Hematopoietic multipotent progenitor cell treated with erythropoietin and hydrocortisone succinate and interleukin-3 and kit ligand, for 8 days (in vitro differentiated cells): ENCODE results near the gene IRF2.
"Not testable (repeated sequence)": the region's sequence is repeated elsewhere in the genome, so short reads cannot be mapped to it uniquely, and the experiment has no call there.

Experiments
- DNase-seq: peaks from one replicate; pipeline ENCODE4 v3.0.0-alpha.2; 2015

The IRF2 gene

DNA sequence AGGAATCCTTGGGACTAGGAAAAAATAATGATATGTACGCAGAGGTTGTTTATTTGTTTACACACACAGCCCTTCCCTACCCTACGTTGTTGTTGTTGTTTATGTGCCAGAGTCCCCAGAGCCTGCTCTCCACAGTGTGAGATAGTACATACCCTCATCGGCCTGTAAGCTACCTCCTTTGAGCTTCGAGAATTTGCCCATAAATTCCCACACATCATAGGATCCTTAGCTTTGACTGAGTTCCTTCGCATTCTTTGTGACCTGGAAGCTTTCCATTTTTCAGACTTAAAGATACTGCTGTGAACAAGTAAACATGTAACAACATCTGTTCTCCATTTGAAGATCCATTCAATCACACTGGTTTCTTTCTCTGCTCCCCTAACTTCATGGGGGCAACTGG, 114.5 kb downstream of the IRF2 start:
- DNase-seq = no peak

DNA sequence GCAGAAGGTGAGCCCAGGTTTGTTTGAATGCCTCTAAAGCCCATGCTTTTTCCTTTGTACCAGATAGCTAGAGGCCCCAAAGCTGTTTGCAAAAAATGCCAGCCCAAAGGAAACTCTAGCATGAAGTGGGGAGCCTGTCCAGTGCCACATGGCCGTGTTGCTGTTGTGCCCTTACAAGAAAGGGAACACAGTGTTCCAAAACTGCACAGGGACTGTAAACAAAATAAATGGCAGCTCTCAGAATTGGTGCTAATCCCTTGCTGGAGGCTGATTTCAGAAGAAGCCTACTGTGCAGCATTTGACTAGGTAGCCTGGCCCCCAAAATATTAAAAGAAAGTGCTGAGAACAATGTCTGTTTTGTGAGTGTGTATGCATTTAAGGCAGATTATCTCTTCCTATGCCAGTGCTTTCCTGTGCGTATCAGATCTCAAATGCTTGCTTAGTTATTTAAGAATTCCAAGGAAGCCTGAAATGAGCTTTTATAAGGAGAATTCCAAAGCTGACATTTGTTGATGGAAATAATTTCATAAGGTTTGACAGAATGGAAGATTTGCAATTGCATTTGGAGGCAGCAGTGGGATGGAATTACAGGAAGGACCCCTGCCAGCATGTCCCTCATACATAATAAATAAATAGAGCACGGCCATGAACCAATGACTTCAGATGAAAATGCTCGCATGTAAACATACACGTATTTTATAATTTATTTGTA, 115.7 kb downstream of the IRF2 start:
- no peak for DNase-seq

DNA sequence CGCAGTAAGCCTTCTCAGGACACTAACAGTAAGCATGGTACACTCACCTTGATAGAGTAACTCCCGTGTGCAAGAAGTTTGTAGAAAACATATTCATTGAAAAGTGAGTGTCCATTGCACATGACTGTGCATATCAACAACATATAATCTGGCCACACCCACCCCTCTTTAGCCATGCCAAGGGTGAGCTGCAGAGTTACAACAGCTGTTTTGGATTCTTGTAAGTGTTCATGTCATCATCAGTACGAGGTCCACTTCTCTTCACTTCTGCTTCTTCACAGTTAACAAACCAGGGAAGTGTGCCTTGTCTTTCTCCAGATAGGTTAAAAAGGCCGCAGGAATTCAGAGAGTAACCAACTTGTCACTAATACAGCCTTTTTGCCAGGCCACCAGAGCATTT, 116.6 kb downstream of the IRF2 start:
- DNase-seq = peak; percentile 46

DNA sequence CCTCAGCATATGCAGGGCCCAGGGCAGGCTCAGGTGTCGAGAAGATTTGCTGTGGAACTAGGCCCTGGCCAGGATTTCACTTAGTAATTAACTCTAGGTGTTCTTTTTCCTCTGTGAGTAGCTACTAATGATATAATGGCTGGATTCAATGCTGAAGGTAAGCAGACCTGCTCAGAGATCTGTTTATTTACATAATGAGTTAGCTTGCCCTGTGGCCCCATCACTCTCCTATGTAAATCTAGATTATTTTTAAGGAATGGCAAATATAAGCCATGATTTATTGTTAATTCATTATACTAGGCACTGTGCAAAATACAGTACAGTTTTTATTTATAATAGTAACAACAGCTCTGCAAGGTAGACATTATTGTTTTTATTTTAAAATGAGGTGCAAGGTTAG, 117.2 kb downstream of the IRF2 start:
- DNase-seq = no peak

DNA sequence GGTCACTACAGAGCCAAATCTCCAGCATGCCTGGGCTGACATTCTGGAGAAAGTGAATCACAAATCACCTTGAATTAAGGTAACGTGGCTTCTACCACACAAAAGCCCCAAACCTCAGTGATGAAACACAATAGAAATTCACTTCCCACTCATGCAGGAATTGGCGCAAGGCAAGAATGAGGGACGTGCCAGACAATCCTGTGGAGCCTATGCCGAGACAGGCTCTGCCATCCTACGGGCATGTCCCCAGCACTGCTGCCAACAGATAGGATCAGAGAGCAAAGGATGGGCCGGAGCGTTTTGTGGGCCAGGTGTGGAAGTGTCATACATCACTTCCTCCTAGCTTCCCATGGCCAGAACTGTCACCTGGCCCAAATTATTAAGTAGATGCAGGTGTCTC, 118.0 kb downstream of the IRF2 start:
- no peak for DNase-seq

DNA sequence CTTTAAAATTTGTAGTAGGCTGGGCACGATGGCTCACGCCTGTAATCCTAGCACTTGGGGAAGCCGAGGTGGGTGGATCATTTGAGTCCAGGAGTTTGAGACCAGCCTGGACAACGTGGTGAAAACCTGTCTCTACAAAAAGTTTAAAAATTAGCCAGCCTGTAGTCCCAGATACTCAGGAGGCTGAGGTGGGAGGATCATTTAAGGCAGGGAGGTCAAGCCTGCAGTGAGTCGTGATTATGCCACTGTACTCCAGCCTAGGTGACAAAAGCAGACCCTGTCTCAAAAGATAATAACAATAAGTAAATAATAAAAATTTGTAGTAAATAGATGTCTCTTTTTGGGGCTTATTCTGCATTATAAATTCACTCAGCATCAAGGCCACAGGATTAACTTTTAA, 118.5 kb downstream of the IRF2 start:
- DNase-seq = no peak

DNA sequence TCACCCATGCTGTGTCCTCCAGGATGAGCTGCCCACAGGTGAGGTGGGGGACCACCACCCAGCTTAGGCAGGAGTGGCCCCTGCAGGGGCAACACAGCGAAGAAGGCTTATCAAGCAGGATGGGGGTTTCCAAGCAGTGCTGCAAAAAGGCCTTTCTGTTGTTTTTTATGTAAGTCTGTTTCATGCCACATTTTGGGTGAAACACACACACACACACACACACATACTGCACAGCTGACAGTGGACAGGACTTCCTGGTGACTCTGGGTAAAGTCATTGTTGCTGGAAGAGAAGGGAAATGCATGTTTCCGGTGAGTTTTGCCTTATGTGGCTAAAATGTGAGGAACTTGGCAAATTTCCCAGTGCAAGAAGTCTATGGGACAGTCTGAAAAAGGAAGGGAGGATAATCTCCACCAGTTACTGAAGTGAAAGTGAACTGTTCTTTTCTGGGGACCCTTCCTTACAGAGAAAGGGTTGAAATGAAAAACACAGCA, 119.2 kb downstream of the IRF2 start:
- peak; percentile 84 for DNase-seq

DNA sequence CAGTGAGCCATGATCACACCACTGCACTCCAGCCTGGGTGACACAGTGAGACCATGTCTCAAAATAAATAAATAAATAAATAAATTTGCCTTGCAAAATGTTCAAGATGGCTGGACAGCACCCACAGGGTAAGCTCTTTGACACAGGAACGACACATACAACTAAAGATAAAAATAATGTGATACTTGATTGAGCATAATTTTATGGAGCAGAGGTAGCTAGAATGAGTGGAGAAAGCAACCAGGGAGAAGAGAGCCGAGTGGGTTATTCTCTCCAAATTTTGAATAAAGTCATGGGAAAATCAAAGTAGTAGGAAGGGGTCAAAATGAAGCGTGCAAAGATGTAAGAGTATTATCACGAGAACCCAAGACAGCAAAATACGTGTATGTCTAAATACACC, 121.5 kb downstream of the IRF2 start:
- no peak for DNase-seq

DNA sequence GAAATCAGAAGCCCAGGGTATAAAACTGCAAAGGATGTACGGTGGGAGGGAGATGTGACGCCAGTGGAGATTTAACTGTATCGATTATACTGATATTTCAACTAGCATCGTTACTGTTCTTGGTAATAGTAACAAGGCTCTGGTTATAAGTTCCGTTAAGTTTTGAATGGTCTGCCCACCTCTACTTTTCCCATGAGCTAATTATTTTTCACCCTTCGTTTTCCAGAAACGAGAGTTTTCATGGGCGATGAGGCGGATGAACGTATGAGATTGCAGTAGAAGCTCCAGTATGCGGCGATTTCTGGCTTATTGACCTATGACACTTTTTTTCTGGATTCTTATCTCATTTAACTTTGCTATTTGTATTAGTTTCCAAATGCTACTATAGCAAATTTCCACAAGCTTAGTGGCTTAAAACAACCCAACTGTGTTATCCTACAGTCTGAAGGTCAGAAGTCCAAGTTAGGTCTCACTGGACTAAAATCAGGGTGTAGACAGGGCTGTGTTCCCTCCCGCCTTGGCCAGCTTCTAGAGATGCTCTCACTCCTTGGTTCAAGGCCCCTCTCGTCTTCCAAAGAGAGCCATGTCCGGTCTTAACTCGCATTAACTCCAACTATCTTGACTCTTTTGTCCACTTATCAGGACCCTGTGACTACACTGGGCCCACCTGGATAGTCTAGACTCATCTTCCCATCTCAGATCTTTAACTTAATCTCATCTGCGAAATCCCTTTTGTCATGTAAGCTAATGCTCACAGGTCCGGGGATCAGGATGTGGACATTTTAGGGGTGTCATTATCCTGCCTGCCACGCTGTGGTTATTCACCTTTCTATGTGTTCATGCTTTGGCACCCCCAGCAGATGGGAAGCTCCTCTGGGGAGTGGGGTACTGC, 122.5 kb downstream of the IRF2 start:
- DNase-seq = no peak

DNA sequence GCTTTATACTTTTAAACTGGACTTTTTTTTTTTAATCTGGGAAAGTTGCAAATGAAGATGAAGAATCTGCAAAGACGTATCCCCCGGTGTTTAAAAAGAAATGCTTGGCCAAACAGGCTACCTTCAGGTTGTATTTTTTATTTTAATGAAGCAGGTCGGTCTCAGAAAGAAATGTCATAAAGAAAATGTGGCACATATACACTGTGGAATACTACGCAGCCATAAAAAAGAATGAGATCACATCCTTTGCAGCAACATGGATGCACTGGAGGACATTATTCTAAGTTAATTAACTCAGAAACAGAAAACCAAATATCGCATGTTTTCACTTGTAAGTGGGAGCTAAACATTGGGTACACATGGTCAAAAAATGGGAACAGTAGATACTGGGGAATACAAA, 123.4 kb downstream of the IRF2 start:
- DNase-seq = no peak

DNA sequence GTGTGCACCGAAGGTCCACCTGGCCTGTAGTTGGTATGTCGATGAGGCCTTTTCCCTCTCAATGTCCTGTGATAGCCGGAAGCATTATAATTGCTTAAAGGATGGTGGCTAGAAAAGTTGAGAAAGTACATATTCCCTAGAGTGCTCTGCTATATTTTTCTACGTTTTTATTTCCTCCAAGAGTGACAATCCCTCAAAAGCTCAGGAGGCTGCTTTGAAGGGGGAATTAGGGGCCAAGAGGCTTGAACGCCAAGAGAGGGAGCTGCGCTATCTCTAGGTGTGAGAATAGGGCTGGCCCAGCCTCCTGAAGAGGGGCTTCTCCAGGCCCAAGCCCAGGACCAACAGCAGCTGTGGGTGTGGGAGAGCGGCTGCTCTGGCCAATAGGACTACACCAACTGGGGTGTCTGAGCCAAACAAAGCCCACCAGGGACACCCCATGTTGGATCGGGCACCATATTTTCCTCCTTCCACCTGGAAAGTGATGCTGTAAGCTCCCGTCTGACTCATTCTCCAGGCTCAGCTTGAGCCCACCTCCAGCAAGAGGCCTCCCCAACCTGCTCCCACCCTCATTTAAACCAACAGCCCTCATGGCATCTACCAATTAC, 124.0 kb downstream of the IRF2 start:
- DNase-seq = no peak

DNA sequence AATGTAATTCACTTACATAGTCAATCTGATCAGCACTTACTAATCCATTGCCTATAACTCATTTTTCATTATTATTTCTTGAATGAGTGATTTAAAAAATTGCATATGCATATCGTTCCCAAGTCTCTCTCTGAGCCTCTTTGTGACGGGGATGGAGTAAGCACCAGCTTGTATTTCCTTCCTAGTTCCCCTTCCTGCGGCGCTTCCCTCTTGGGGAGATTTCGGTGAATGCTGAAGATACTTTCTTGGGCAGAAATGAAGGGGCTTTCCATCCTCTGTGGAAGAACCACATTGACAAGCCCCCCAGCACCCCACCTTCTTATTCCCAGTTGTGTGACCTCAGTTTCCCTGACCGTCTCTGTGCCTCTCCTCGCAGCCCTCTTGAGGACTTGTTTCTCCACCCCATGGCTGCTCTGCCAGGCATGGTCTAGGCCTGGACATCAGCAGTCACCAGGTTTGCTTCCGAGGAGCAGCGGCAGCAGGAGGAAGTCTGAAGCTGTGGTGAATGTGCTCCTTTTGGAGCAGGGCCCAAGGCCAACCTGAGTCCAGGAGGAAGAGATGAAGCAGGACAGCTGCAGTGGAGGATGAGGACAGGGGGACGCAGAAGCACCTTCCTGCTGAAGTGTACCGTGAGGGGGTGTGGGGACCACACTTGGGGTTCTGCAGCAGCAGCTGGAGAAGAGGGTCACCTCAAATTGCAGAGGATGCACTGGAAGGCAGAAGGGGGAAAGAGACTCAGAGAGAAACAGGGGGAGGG, 124.9 kb downstream of the IRF2 start:
- no peak for DNase-seq

DNA sequence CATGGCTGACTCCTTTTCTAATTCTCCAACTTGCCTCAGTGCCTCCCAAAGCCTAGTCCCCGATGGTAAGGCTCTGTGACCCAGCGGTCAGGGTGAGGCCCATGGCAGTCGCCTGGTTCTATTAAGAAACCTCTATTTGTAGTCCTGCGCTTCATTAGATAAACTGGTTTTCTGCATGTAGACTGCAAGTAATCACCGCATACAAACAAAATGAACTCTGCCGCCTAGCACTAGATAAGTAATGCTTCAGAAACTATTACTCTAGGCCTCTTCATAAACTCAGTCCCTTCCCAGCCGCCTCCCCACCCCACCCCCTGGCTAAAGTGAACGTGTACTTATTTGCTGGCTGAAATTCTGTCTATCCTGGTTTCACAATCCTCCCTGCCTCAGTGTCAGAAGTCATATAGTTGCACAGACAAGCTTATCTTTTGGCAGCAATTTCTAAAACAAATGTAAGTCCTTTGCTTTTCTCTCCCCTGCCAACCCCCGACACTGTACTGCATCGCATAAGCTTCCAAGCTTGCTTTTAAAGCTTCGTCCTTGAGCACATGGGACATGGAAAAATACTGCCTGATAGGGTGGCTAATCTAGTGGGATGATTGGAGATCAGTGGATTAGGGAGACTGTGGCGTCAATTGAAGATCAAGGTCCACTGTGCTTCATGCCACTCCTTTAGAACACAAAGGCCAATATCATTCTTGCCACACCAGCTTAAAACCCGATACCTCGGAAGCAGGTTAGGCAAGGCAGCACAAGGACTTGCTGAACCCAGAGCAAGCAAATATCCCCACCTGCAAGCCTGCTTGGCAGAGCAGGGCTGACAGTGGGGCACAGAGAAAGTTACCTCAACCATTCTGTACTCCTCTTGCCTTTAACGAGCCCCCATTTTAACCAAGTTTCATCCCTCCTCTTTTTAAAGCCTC, 125.8 kb downstream of the IRF2 start:
- peak; percentile 11 for DNase-seq

DNA sequence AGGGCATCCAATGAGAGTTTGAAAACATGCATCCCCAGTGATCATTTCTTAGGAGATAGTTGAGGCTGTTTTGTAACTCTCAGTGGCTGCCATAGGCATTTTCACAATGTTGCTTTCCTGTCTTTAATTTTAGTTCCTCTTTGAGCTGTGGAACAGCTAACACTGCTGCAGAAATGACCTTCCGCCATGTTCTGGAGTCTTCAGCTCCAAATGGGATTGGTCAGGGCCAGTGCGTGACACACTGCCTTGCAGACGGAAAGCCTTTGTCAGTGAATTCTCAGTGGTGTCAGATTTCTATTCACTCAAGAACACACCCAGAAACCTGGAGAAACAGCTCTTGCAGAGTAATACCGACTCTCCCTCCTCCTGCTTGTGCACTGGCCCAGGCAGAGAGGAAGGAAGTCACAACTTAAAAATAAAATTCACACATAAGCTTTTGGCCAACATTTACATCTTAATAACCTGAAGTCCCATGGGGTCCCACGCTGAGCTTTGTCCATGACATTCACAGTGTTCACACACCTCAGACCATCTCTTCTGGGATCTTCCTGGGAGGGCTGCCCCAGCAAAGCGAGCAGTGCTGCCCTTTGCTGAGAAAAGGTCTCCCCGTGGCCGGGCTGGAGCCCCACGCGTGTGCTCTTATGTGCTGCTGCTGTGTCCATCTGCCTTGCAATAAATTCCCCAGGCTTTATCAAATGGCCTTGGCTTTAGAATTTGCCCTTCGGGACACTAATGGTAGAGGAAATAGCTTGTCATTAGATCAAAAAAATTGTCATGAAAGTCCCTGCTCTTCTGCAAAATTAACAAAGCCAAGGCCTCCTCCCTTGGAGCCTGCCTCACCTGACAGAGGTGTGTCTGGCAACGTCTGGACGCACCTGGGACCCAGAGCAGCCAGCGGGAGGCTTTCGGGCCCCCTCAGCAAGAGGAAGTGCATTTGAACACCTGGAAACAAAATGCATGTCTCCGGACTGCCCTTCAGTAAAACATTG, 126.8 kb downstream of the IRF2 start:
- DNase-seq = peak; percentile 8

DNA sequence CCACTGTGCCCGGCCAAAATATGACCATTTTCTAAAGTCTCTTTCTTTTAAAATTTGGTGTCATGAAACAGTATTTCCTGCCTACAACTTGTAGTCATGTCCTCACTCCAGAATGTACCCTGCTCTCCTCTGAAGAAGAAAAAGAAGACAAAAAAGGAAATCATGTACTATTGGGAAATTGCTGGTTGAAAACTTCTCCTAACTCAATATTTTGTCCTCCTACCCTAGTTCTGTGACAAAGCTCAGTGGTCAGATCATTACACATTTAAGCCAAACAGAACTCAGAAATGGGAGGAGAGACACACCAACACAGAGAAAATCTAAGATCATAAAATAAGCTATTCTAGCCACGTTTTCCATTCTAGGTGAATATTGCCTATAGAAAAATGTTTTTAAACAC, 127.7 kb downstream of the IRF2 start:
- DNase-seq = no peak

DNA sequence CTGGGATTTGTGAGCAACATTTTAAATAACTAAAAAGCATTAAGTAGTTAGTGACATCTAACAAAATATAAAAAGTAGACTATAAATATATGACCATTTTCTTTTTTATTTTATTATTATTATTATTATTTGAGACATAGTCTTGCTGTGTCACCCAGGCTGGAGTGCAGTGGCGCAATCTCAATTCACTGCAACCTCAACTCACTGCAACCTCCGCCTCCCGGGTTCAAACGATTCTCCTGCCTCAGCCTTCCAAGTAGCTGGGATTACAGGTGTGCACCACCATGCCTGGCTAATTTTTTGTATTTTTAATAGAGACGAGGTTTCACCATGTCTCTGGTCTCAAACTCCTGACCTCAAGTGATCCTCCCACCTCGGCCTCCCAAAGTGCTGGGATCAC, 128.1 kb downstream of the IRF2 start:
- DNase-seq = not testable (repeated sequence)

DNA sequence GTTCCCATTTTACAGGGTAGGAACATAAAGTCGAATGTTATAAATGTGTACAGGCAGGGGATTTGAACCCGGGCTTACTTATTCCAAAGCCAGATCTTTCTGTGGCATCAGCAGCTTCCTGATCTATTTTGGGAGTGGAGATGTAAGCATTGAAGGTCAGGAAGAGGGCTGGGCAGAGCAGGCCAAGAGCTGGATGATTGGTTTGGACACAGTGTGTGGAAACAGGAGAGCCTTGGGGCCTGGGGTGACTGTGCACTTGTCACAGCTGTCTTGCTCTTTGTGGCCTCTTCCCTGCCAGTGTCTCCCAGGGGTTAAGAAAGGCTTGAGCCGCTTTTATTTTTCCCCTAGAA, 128.8 kb downstream of the IRF2 start:
- no peak for DNase-seq

DNA sequence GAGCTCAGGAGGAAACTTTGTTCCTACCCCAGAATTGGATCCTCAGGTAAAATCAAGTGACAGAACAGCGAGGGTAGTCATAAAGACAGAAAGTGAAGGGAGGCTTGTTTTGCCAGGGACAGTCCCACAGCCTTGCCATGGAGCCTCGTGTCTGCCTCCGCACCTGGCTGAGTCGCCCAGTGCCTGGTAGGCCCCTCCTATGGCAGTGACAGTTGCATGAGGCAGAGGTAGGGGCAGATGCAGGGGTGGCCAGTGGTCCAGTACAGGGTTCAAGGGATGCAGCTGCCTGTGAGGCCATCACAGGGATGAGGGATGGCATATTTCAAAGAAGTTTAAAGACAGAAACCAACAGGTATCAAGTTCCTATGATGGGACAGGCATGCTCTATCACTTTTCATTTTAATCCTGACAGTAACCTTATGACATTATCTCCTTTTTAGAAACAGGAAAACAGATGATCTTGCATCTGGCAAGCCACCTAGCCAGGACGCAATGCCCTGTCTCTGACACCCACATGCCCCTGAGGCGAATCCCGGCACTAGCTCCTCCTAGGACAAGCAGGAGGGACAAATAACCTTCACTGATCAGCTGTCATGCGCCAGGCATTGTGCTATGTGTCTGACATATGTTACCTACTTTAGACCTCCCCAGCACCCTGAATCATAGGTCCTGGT, 129.3 kb downstream of the IRF2 start:
- DNase-seq = no peak

DNA sequence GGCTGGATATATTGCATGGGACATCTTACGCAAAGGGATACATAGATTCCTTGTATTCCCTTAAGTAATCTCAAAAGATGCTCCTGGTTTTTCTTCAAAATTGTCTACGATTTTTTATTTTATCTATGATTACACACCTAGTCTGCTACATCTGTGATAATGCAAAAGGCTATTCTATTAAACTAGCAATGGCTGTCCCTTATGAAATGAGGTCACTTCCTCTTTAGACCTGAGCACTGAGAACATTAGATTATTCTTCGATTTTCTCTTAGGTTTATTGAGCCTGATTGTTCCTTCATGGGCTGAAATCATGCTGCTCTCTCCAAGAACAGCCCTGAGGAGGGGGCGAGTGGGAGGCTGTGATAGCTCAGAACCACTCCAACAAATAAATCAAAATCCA, 129.9 kb downstream of the IRF2 start:
- DNase-seq = no peak

DNA sequence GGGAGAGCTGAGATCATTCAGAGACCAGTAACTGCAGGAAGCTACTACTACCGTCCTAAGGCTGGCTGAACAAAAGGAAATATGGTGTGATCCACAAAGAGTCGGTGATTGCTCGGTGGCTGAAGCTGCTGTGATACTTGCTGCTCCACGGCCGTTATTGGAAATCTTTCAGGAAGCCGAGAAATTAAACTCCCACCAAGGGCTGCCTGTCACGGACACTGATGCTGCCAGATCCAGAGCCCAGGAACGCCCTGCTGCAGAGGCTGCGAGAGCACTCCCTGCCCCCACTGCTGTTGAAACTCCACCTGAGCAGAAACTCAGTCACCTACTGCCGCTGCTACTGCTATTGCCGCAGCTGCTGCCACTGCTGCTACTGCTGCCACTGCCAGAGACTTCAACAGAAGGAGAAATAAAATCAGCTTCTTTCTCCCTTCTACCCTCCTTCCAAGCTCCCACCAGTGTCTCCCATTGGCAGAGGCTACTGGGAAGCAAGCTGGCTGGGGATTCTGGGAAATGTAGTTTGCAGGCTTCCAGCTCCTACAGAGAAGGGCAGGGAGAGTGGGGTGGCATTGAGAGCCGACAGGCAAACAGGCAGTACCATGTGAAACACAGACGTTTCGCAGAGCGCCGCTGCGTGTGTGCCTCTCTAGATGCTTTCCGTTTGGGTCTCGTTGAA, 130.7 kb downstream of the IRF2 start:
- peak; percentile 87 for DNase-seq
